ENCODE data around the gene HLA-F.

The HLA-F gene

GRCh38 chr6:29730575-29731126 is 7.4 kb downstream of the HLA-F start:
- TF ChIP-seq CTCF (conservative IDR thresholded peaks at IDR 0.05) = no peak
- no peak overlapping the region for H3K27ac ChIP-seq

GRCh38 chr6:29731281-29731680 is 8.0 kb downstream of the HLA-F start:
- no peak for TF ChIP-seq CTCF (conservative IDR thresholded peaks at IDR 0.05)
- H3K27ac ChIP-seq = no peak overlapping the region

GRCh38 chr6:29733057-29733456 is 9.8 kb downstream of the HLA-F start:
- no peak for TF ChIP-seq CTCF (conservative IDR thresholded peaks at IDR 0.05)
- no peak overlapping the region for H3K27ac ChIP-seq

GRCh38 chr6:29734046-29735018 is 11.1 kb downstream of the HLA-F start:
- TF ChIP-seq CTCF (conservative IDR thresholded peaks at IDR 0.05) = no peak
- H3K27ac ChIP-seq = no peak overlapping the region

- no peak for TF ChIP-seq CTCF (conservative IDR thresholded peaks at IDR 0.05)
- H3K27ac ChIP-seq = no peak overlapping the region
Measured at GRCh38 chr6:29736563-29736962, 13.3 kb downstream of the HLA-F start.

- no peak overlapping the region for H3K27ac ChIP-seq
- TF ChIP-seq CTCF (conservative IDR thresholded peaks at IDR 0.05) = peak; percentile 87
Measured at GRCh38 chr6:29737707-29738630, 14.7 kb downstream of the HLA-F start.

All from VCaP (cell line).